GM18951 (cell line): ENCODE results near the gene SDK1.
"Not testable (repeated sequence)": the region's sequence is repeated elsewhere in the genome, so short reads cannot be mapped to it uniquely, and the experiment has no call there.

Experiments used
- POLR2A ChIP-seq: IDR thresholded peaks from 4 replicates; pipeline ENCODE4 v1.6.1; 2011; ENCODE audit warnings: mild to moderate bottlenecking; ENCODE audit not compliant: insufficient read length, insufficient read depth; ENCODE audit errors: extremely low read depth
- in situ Hi-C: fragments of 300-500 bp; cut with MboI; formaldehyde crosslinking; loops from one replicate; pipeline ENCODE4 v1.12.0; 2022; ENCODE audit warnings: low sequenced_read_pairs, mixed read lengths, inconsistent platforms; ENCODE audit not compliant: unreplicated experiment

Gene SDK1

GRCh38 chr7:4091767-4092166, 790.7 kb downstream of the SDK1 start:
- no peak for TF ChIP-seq POLR2A
- in situ Hi-C loops = no loop called here

- no peak for TF ChIP-seq POLR2A
- in situ Hi-C loops = no loop called here
Measured at GRCh38 chr7:4093035-4093434, 792.0 kb downstream of the SDK1 start.

GRCh38 chr7:4093483-4093882, 792.4 kb downstream of the SDK1 start:
- TF ChIP-seq POLR2A = no peak
- in situ Hi-C loops = no loop called here

- in situ Hi-C loops = not testable (repeated sequence)
Measured at GRCh38 chr7:4094158-4094557, 793.1 kb downstream of the SDK1 start.

DNA sequence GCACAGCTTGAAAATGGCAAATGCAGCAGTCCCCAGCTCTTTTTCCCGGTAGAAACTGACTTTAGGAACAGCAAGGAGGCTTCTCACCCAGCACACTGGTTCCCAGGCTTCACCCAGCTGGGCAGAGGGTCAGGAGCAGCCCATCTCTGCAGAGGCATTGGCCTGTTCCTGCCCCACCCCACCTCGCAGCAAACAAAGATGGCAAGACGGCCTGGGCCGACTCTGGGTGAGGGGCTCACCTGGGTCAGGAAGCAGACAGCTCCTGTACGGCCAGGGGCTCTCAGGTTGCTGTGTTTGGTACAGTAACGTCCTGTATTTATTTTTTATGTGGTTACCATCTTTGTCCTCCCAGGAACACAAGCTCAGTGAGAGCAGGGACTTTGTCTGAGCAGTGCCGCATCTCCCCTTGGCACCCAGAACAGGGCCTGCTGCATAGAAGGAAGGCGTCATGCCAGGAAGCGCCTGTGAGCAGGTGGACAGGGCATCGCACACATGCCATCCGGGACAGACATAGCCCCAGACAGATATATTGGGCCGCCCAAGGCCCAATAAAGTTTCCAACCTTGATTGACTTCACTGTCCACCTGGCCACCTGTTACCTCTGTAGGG, 796.1 kb downstream of the SDK1 start:
- no peak for TF ChIP-seq POLR2A
- in situ Hi-C loops = no loop called here

- TF ChIP-seq POLR2A = no peak
- in situ Hi-C loops = no loop called here
Measured at GRCh38 chr7:4098169-4098568, 797.1 kb downstream of the SDK1 start.

DNA sequence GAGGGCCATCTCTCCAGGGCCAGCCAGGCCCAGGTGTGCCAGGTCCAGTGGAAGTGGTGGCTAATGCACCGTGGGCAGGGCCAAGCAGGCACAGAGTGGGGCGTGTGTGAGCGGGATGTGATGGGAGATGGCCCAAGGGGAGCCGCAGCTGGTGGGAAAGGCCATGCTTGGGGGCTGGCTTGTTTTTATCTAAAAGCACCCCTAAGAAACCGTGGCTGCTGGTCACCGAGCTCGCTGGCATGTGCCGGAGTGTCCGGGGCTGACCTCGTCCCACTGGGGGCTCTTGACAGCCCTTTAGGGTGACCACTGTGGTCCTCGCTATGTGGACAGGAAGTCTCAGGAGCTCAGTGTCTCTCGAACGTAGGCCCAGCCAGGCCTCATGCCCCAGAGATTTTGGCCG, 798.6 kb downstream of the SDK1 start:
- in situ Hi-C loops = no loop called here

DNA sequence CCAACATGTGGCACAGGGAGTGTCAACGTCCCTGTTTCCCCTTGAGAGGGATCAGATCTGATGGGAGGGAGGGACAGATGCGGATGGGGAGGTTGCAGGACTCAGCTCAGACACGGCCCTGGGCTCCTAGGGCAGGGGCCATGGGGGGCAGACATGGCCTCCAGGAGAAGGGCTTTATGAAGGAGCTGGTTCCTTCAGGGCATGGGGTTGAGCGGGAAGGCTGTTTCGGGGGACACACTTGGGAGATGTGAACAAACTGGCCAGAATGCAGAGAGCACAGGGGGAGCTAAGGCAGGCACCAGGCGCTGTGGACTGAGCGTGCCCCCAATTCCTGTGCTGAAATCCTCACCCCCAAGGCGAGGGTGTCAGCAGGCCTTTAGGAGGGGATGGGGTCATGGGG, 799.1 kb downstream of the SDK1 start:
- no peak for TF ChIP-seq POLR2A
- in situ Hi-C loops = no loop called here

More for the DNA sequence above, 798.6 kb downstream of the SDK1 start:
- TF ChIP-seq POLR2A = no peak

DNA sequence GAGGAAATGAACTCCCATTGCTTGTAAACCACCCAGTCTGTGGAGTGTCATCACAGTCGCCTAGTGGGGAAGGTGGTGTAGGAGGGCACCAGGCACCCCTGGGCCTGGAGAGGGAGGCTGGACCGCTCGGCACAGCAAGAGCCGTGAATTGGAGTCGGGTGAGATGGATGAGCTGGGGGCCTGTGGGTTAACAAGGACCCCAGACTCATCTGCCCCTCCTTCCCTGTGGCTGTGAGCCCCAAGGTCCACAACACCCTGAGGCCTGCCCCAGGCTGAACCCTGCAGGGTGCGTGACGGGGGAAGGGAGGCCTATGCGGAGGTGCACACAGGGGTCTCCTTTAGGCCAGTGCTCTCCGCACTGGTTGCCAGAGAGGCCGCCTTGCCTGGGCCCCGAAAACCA, 799.6 kb downstream of the SDK1 start:
- in situ Hi-C loops = no loop called here
- TF ChIP-seq POLR2A = no peak

DNA sequence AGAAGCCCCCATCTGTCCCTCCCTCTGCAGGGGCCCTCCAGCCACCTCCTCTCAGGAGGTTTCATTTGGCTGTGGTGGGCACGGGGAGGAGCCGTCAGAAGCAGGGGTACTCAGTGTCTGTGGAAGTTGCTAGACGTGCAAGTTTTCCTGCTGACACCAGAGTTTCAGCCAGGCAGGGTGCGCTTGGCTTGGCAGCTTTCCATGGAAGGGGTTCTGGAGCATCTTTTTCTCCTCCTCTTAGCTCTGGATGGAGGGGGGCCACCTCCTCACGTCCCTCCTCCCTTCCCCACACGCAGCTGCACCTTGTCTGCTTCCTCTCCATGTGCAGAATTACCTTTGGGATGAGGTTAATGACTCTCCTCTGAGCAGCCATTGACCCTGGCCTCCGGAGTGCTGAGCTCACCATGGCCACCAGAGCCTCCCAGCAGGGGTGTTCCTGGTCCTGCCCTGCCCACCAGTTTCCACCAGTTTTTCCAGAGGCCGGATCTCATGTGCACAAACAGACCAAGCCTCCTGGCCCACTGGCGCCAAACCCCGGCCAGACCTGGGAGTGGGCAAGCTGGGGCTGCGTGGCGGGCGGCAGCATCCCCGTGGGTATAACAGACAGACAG, 801.3 kb downstream of the SDK1 start:
- in situ Hi-C loops = no loop called here
- TF ChIP-seq POLR2A = no peak

GRCh38 chr7:4103352-4104091, 802.5 kb downstream of the SDK1 start:
- in situ Hi-C loops = no loop called here

GRCh38 chr7:4107839-4108238, 806.8 kb downstream of the SDK1 start:
- no peak for TF ChIP-seq POLR2A
- in situ Hi-C loops = no loop called here

More at GRCh38 chr7:4103352-4104091, 802.5 kb downstream of the SDK1 start:
- TF ChIP-seq POLR2A = no peak

DNA sequence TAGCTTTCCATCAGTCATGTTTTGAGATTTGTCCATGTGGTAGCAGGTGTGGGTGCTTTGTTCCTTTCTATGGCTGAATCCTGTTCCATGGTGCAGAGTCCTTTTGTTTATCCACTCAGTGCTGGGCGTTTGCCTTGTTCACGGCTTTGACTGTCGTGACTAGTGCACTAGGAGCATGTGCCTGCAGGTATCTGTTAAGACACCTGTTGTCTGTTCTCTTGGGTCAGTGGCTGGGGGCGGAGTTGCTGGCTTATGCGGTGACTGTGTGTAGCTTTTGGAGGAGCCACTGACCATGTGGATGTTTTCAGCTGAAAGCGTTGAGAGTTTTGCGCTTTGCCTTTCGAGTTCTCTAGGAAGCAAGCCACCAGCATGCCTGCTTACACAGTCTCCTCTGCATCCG, 807.9 kb downstream of the SDK1 start:
- TF ChIP-seq POLR2A = no peak
- in situ Hi-C loops = no loop called here
